GM18907 (cell line): Measurements from ENCODE around the gene SLC9A9.

Source experiments
- ATAC-seq: cut with Tn5 transposase; IDR thresholded peaks from one replicate; pipeline ENCODE4 v1.9.1; 2021; ENCODE audit warnings: mild to moderate bottlenecking, moderate library complexity; ENCODE audit not compliant: unreplicated experiment

SLC9A9 gene

GRCh38 chr3:143430568-143430967 lies 417.7 kb downstream of the SLC9A9 start:
- no peak for ATAC-seq

DNA sequence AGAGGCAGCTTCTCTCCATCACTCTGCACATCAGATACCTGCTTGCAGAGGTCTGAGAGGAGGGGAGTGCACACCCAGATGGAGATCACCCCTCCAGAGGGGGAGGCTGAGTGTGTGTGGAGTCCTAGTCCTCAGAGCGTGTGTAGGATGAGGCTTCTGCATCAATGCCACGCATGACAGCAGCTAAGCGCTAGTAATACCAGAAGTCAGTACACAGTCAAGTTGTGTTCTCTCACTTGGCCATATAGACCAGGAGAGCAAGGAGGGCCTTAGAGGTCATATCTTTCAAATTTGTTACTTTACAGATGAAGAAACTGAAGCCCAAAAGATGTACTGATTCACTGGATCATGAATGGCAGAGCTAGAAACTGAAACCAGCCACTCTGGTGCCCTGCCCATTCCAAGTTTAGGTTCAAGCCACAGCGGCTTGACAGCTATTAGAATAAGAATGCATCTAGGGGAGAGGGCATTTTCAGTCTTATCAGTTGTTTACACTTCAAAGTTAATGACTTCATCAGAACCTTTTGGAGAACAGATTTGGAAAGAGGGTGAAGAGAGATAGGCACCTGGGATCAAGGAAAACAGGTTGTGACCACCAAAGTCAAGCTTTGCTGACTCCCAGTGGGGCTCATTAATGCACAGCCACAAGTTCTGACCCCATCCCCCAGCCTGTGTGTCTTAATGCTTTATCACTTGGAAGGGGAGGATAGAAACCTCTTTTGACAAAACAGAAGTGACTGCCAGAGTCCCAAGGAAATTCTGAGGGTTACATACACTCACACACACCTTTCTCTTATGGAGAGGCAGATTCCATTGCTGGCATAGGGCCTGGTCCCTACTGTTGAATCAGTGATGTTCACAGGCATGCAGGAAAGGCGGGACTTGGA lies 418.4 kb downstream of the SLC9A9 start:
- ATAC-seq: no peak

- no peak for ATAC-seq
Observed at GRCh38 chr3:143428294-143428693, 420.0 kb downstream of the SLC9A9 start.

GRCh38 chr3:143427631-143428030 lies 420.6 kb downstream of the SLC9A9 start:
- ATAC-seq: no peak

DNA sequence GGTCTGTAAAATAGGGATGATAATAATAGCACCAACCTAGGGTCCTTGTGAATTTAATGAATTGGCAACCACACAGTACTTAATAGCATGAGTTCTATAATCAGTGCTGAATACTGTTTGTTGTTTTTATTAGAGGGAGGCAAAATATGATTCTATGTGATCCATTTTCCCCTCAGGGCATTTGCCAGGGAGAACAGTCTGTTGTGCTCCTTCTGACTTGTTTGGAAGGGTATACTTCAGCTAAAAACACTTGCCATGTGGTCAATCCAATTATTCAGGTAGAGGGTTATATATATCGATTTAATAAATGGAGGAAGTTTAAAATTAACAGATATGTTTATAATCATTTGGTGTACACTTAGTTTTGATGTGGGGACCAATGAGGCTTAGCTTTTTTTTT lies 423.4 kb downstream of the SLC9A9 start:
- no peak for ATAC-seq

DNA sequence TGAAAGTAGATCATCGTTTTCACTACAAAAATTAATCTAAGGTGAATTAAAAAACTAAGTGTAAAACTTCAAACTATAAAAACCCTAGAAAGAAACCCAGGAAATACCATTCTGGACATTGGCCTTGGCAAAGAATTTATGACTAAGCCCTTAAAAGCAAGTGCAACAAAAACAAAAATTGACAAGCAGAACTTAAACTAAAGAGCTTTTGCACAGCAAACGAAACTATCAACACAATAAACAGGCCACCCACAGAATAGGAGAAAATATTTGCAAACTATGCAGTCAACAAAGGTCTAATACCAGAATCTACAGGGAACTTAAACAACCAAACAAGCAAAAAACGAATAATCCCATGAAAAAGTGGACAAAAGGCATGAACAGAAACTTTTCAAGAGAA lies 426.7 kb downstream of the SLC9A9 start:
- ATAC-seq: no peak

DNA sequence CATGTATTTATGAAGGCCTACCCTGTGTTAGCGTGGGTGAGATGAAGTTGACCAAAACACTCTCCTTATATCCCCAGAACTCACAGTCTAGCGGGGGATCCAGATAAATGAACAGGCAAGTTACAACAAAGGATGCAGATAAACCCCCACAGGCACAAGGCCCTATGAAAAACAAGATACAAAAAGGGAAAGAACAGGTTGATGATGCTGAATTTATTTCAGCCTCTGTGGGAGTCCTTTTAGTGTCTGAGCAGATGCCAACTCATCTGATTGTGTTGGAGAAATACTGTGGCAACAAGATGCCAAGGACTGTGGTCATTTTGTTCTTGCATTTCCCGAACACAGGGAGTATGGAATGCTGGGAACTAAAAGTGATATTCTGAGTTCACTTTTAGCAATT lies 428.7 kb downstream of the SLC9A9 start:
- no peak for ATAC-seq

GRCh38 chr3:143418391-143418790 lies 429.9 kb downstream of the SLC9A9 start:
- no peak for ATAC-seq

DNA sequence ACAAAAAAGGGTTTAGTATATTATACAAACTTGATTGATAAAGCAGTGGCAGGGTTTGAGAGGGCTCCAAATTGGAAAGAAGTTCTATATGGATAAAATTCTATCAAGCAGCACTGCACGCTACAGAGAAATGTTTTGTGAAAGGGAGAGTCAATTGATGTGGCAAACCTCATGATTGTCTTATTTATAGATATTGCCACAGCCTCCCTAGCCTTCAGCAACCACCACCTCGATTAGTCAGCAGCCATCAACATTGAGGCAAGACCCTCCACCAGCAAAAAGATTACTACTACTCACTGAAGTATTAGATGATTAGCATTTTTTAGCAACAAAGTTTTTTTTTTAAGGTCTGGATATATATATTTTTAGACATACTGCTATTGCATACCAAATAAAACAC lies 432.0 kb downstream of the SLC9A9 start:
- no peak for ATAC-seq

DNA sequence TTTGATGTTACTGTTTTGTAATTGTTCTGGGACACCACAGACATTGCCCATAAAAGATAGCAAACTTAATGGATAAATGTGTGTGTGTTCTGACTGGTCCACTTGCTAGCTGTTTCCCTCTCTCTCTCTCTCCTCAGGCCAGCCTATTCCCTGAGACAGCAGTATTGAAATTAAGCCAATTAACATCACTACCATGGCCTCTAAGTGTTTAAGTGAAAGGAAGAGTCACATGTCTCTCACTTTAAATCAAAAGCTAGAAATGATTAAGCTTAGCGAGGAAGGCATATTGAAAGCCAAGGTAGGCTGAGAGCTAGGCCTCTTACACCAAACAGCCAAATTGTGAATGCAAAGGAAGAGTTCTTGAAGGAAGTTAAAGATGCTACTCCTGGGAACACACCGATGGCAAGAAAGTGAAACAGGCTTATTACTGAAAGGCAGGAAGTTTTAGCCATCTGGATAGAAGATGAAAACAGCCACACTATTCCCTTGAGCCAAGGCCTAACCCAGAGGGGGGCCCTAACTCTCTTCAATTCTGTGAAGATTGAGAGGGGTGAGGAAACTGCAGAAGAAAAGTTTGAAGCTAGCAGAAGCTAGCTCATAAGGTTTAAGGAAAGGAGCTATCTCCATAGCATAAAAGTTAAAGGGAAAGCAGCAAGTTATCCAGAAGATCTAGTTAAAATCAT lies 433.6 kb downstream of the SLC9A9 start:
- ATAC-seq: no peak

- ATAC-seq: no peak
Observed at GRCh38 chr3:143413372-143413771, 434.9 kb downstream of the SLC9A9 start.

GRCh38 chr3:143412084-143412483 lies 436.2 kb downstream of the SLC9A9 start:
- ATAC-seq: no peak

DNA sequence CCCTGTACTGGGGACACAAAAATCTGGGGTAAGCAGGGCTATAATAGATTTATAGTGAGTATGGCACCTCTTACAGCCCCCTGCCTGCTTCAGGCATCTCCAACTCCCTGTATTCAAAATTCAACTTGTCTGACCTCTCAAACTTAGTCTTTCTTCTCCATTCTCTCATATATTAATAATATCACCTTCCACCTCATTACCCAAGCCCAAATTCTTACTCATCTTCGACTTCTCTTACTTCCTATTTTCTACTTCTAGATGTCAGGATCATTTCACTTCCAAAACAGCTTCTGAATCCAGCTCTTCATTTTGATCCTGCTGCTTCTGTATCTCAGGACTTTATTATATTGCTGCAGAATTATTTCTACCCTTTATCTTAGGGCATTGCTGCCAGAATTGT lies 438.0 kb downstream of the SLC9A9 start:
- ATAC-seq: no peak

GRCh38 chr3:143408771-143409170 lies 439.5 kb downstream of the SLC9A9 start:
- ATAC-seq: no peak

DNA sequence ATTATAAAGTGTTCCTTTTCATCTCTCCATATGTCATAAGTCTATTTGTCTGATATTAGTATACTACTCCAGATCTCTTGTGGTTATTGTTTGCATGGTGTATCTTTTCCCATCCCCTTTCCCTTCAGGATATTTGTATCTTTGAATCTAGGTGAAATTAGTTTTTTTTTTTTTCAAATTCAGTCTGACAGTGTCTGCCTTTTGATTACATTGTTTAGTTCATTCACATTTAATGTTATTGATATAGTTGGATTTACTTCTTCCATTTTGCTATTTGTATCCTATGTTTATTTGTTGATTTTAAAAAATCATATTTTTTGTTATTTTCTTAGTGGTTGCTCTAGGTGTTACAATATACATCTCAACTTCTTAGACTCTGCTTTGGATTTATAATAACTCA lies 445.7 kb downstream of the SLC9A9 start:
- no peak for ATAC-seq

DNA sequence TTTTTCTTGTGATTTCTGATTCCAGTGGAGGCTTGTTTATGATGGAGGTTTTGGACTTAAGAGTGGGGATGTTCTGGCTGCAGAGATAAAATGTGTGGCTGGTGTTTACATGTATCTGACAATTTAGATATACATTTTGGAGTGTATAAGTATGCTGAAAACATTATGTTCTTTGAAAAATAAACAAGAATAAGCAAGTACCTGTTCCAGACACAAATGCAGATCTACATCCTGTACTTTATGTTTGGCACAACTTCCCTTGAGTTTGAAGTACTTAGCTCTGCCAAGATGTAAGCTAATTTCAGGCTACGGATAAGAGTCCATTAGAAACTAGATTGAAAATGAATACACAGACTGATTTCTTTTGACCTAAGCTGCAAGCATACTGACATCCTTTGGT lies 451.5 kb downstream of the SLC9A9 start:
- ATAC-seq: no peak

DNA sequence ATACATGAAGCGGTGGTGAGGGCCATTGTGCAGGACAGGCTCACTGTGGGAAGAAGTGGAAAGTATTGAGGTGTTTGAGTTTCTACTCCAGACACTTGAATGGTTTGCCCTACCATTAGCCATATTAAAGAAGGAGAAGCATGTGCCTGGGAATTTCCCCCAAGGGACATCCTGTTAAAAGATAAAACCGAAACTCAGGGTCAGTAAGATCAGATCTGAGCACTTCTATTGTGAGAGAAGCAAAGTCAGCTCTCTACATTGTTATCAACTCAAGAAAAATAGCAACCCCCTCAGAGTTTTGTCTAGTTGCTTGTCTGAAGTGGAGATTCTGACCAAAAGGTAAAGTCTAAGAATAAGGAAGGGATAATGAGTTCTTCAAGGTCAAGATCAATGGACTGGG lies 458.9 kb downstream of the SLC9A9 start:
- ATAC-seq: no peak

DNA sequence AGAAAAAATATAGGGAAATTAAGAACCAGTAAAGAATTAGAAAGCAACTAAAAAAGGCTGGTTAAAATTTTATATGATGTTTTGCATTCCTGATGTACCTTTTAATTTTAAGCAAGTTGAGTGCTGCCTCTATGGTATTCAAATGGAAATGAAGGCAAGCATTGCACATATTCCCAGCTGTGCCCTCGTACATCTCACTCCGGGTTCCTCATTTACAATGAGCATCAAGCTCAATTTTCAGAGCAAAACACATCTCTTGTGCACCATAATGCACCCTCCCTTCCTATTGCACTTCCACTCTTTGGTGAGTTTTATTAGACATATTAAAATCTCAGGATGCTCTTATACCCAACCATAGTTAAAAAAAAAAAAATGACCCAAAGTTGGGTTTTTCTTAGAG lies 460.8 kb downstream of the SLC9A9 start:
- no peak for ATAC-seq

DNA sequence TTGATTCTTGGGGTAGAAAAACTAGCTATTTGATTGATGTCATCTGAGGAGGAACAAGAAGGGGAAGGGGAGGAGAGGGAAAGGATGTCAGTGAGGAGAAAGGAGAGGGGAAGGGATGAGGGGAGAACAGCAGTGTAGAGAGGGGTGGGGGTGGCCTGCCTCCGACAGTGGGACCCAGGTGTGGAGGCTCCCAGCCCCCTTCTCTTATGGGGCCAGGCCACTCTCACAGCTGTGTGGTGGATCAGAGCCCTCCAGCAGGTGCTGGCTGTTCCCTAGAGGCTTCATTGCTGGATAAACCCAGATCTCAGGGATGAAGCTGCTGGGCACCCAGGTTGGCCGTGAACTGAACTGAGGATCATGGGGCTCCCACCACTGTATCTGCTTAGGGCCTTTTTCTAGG lies 464.2 kb downstream of the SLC9A9 start:
- ATAC-seq: no peak

GRCh38 chr3:143383421-143383820 lies 464.8 kb downstream of the SLC9A9 start:
- no peak for ATAC-seq

DNA sequence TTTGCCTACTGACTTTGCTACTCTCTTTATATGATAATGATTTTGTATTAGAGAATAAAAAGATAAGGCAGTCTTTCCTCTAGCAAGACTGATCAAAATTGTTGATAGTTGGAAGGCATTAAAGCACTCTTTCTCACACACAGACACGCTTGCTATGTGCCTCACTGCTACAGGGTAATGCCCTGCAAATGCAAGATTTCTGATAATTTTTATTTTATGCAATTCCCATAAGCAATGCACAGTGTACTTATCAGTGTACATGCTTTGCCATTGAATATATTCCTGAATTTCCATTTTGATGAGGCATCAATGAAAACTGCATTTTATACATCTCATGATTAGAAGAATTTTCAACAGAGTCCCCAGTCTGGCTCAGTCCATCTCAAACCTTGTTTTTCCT lies 465.5 kb downstream of the SLC9A9 start:
- no peak for ATAC-seq

GRCh38 chr3:143380449-143380848 lies 467.8 kb downstream of the SLC9A9 start:
- ATAC-seq: no peak
